Stimulated activated CD8-positive, alpha-beta memory T cell treated with anti-CD3 and anti-CD28 coated beads, Interleukin-15, amount 100 ng/mL, for 24 hours (primary cell): ENCODE results near the gene ZNF385B.
"Not testable (repeated sequence)": the region's sequence is repeated elsewhere in the genome, so short reads cannot be mapped to it uniquely, and the experiment has no call there.

ENCODE experiments used
- DNase-seq: peaks from one replicate; pipeline ENCODE4 v3.0.0-alpha.2; 2020; ENCODE audit warnings: low read depth

The ZNF385B gene

GRCh38 chr2:179802051-179802882 lies 59.1 kb downstream of the ZNF385B start:
- no peak for DNase-seq

DNA sequence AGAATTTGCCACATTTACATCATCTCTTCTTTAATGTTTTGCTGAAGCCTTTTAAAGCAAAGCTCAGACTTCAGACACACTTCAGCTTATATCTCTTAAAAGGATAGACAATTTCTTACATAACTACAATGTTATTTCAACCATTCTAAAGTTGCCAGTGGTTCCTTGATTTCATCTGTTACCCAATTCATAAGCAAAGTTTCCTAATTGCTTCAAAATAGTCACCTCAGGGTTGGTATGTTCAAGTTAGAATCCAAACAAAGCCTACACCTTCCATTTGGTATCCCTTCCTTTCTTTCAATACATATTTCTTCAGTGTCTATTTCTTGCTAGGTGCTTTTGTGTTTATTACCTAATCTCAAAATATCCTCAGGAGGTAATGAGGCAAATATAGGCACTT lies 60.6 kb downstream of the ZNF385B start:
- DNase-seq, result no peak

- DNase-seq, result no peak
These were observed 65.0 kb downstream of the ZNF385B start for GRCh38 chr2:179796213-179797007.

DNA sequence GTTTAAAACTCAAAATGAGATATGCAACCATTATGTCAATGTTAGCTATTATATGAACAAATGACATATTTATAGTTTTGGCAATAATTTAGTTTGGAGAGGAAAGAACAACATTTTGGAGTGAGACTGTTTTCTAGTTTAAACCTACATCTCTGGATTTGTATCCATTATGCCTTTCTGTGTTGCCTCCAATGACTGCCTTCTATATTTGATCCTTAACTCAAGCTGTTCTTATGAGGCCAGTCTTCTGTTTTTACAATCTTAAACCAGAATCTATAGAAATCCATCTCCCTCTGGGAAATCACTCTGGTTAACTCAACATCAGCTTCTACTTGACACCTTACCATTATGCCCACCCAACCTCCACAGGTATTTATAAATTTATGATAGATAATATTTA lies 67.5 kb downstream of the ZNF385B start:
- DNase-seq, result no peak

DNA sequence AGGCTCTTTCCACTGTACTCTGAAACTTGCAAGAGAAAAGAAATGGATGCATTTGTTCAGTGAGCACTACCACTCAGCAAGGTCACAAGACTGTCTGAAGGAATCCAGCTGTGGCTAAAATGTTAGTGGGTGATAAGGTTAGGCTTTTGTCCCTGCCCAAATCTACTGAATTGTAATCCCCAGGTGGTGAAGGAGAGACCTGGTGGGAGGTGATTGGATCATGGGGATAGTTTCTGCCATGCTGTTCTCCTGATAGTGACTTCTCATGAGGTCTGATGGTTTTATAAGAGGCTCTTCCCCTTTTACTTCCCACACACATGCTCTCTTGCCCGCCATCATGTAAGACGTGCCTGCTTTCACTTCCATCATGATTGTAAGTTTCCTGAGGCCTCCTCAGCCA lies 68.2 kb downstream of the ZNF385B start:
- no peak for DNase-seq

DNA sequence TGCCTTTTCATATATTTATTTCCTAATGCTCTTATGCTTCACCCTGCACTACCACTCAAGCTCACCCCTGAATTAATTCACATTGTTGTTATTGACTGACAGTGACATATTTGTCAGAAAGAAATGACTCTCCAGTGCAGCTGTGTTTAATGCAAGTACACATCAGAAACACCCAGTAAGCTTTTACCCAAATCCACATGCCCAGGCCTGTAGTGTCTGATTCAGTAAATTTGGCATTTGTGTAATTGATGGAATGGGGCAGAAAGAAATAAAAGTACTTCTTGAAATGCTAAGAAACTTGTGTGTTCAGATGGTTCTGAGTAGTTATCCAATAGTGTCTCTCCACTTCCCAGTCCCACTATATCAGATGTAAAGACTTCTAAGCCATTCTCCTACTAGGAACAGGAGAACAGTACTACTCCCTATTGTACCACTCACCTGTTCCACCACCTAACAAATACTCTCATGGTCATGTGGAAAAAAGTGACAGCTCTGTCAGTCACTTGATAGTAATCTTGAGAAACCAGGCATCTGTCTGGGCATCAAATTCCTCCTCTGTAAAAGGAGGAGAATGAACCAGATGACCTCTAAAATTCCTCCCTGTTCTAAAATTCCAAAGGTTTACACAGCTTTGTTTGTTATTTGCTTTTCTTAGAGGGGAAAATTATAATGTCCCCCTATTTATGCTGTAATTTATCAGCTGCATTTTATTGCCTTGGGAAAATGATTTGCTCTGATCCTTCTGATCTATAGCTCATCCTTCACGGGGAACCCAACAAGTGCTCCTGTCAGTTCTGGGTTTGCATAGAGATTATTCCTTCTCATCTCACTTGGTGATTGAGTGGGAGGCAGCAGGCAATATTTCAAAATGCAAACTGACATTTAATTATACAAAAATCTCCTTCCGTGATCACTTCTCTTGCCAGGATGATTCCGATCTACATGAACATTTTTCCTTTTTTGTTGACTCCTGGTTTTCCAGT lies 70.9 kb downstream of the ZNF385B start:
- no peak for DNase-seq

- no peak for DNase-seq
These were observed 73.3 kb downstream of the ZNF385B start for GRCh38 chr2:179788104-179788503.

DNA sequence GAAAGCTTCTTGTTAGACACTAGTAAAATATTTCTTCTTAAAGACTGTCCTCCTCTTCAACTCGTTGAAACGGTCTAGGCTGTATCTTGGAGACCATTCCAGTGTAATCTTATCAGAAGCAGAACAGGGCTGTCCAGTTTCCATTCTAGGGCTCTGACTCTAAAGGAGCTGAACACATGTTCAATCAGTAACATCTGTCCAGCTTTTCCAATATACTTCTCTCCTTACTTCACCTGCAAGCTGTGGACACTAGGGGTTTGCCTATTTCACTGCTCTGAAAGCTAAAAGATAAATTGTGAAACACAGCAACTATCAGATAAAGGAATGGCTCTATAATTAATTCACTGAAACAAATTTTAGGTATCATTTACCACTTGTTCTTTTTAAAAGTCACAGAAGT lies 73.8 kb downstream of the ZNF385B start:
- DNase-seq, result no peak

GRCh38 chr2:179785902-179786301 lies 75.5 kb downstream of the ZNF385B start:
- DNase-seq, result no peak

DNA sequence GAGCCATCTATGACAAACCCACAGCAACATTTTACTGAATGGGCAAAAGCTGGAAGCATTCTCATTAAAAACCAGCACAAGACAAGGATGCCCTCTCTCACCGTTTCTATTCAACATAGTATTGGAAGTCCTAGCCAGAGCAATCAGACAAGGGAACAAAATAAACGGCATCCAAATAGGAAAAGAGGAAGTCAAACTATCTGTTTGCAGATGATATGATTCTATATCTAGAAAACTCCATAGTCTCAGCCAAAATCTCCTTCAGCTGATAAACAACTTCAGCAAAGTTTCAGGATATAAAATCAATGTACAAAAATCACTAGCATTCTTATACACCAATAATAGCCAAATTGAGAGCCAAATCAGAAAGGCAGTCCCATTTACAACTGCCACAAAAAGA lies 79.1 kb downstream of the ZNF385B start:
- not testable (repeated sequence) for DNase-seq

- no peak for DNase-seq
These were observed 87.4 kb downstream of the ZNF385B start for GRCh38 chr2:179773986-179774385.

- no peak for DNase-seq
These were observed 89.1 kb downstream of the ZNF385B start for GRCh38 chr2:179772346-179772745.

DNA sequence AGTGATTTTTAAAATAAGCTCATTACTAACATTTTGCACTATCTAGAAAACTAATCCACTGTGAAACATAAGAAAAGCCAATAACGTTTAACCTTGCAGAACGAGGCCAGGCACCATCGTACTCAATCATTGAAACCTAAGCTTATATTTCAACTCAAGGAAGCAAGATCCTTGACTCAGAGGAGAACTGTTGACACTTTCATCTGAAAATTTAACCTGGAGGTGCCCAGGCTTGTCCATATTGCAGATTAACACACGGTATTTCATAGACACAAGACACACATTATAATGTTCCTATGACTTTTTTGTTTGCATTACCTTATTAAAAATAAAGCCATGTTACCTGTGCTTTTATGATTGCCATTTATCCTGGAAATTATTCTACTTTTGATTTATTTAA lies 89.6 kb downstream of the ZNF385B start:
- DNase-seq, result no peak

DNA sequence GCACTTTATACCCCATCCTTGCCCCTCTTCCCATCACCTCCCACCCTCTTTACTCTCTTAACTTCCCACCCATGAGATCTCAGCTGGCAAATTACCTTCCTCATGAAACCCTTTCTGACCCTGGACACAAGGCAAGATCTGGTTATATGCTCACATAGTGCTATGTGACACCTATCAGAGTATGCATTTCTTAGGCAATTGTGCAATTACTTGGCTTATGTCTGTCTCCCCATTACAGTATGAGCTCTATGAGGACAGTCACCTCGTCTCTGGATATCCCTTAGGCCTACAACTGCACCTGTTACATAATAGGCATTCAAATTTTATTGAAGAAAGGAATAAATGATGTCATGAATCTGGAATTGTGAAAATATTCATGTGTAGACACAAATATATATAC lies 91.4 kb downstream of the ZNF385B start:
- DNase-seq, result no peak

GRCh38 chr2:179769323-179769722 lies 92.1 kb downstream of the ZNF385B start:
- DNase-seq, result no peak

GRCh38 chr2:179768765-179769164 lies 92.6 kb downstream of the ZNF385B start:
- DNase-seq, result no peak

- DNase-seq, result no peak
These were observed 95.7 kb downstream of the ZNF385B start for GRCh38 chr2:179765666-179766065.

DNA sequence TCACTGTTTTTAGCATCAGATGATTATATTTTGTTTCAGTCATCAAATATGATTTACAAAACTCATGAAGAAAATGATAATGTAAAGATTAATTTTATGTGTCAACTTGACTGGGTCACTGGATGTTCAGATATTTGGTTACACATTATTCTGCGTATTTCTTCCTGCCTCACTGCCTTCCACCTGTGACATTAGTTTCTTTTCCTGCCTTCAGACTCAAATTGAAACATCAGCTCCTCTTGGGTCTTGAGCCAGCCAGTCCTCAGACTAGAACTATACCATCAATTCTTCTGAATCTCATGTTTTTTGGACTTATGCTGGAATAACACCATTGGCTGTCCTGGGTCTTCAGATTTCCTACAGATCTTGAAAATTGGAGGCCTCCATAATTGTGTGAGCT lies 96.7 kb downstream of the ZNF385B start:
- DNase-seq, result no peak

DNA sequence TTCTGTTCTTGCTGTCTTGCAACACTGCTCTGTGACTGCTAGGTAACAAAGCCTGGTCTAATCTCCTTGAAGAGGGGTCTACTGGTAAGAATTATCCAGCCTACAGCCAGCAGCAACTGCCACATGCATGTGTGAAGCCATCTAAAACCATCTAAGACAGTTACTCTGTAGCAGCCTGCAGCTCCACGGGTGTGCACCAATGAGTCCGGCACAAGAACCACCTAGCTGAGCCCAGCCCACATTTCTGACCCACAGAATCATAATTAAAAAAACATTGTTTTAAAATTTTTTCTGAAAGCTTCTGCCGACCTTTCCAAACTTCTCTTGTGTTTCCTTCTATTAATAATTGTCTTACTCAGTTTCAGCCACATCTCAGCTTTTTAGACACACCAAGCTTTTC lies 102.8 kb downstream of the ZNF385B start:
- DNase-seq, result no peak

DNA sequence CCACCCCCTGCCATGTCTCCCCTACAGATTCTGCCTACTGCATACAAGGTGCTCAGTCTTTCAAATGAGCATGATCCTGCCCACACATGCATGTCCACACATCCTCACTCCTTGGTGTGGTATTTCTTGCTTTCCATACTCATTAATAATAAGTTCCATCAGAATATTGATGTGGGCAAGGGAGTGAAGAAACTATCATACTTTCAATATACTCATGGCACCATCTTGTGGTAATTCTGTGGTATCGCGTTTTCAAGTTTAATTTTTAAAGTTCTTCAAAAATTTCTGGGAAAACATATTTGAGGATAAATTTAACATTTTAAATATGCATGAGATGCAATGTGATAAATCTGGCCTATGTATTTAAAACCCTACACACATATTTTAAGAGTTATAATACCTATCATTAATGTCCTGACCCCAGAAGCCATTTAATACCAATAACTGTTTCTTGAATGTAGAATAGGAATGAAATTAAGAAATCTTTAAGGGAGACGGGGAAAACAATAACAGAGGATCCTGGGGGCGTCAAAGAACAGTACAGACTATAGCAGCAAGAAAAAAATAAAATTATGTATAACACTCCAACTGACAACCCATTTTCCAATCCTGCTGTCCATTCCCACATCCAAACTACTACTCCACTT lies 110.1 kb downstream of the ZNF385B start:
- DNase-seq, result no peak

DNA sequence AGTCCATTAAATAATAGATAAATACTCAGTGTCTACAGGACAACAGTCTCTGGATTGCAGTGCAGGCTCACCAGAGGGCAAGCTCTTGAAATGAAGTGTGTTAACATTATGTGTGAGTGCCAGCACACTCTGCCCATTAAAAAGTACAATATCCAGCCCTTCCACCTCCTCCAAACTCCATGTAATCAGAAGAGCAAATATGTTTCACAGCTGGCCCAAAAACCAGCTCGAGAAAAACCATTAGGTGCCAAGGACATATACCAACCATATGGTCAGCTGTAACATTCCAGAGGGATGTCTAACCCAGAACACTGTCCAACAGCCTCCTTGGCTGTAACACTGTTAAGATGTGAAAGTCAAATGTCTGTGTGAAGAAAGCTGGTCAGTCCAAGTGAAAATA lies 112.2 kb downstream of the ZNF385B start:
- no peak for DNase-seq

DNA sequence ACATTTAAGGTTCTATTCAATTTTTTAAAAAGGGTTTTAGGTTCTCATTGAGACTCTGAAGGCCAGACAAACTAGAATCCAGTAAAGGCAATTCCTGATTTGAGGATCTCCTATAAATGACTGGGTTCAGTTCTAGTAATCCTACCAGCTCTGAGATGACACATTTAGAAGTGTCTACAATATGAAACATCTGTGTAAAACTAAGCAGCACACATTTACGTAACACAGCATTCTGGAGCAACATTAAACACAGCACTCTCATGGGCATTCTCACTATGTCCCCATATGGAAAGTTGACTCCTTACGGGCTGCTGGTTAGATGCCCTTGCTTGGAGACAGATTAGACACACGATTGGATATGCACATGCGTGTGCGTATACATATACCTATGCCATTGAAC lies 114.4 kb downstream of the ZNF385B start:
- no peak for DNase-seq
